HuH-7 (cell line): Measurements from ENCODE around the gene PI3.
A peak's percentile ranks its signal among the peaks of the same experiment; 100 is the strongest.
"Not testable (repeated sequence)": the region's sequence is repeated elsewhere in the genome, so short reads cannot be mapped to it uniquely, and the experiment has no call there.

Experiments used
- DNase-seq: peaks from one replicate; pipeline ENCODE4 v3.0.0; 2011; ENCODE audit warnings: low spot score

The PI3 gene

GRCh38 chr20:45174434-45175364 is at the start of gene PI3:
TSS of gene PI3 (plus strand) at chr20:45174902. CDS start at chr20:45174923, 21 bp downstream.
- peak; percentile 35 for DNase-seq

- no peak for DNase-seq
Measured at GRCh38 chr20:45128099-45128498, 46.6 kb upstream of the PI3 start.

GRCh38 chr20:45136911-45137310 is 37.8 kb upstream of the PI3 start:
- DNase-seq: no peak

GRCh38 chr20:45138561-45139300 is 36.0 kb upstream of the PI3 start:
- DNase-seq: peak; percentile 52

GRCh38 chr20:45139733-45140375 is 34.8 kb upstream of the PI3 start:
- not testable (repeated sequence) for DNase-seq

DNA sequence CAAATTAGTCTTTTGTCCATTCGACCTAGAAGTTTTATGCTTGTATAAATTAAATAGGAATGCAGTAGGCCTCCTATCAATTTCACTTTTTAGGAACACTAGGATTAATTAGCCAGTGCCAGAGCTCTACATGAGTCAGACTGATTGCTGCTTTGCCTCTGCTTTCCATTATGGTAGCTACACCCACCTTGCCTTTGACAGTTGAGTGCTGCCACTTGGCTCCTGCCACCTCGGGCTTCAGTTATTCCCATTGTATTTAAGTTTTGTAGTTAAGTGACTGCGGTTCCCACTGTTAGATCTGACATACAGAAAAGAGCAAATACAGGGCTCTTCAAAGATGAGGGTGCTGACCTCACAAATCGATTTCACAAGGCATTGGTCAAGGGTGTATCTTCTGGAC is 33.9 kb upstream of the PI3 start:
- DNase-seq: no peak

DNA sequence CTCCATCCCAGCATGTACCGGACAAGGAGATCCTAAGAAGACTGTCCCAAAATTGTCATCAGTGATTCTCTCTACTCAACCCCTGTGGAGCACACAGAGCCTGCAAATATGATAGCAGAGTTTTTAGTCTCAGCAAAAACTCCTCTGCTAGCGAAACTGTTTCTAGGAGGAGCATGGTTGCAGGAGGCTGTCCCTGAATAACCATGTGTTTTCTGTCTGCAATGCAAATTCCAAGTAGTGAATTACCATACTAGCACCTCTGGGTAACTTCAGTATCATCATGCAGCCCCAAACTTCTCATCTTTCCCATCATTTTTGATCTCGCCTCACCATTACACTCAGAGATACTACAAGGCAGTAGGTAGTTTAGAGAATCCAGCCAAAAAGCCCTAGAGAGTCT is 25.6 kb upstream of the PI3 start:
- no peak for DNase-seq

GRCh38 chr20:45152405-45152804 is 22.3 kb upstream of the PI3 start:
- DNase-seq: no peak

GRCh38 chr20:45153147-45153546 is 21.6 kb upstream of the PI3 start:
- DNase-seq: no peak

- DNase-seq: no peak
Measured at GRCh38 chr20:45153752-45154151, 20.9 kb upstream of the PI3 start.

- no peak for DNase-seq
Measured at GRCh38 chr20:45154183-45154582, 20.5 kb upstream of the PI3 start.

DNA sequence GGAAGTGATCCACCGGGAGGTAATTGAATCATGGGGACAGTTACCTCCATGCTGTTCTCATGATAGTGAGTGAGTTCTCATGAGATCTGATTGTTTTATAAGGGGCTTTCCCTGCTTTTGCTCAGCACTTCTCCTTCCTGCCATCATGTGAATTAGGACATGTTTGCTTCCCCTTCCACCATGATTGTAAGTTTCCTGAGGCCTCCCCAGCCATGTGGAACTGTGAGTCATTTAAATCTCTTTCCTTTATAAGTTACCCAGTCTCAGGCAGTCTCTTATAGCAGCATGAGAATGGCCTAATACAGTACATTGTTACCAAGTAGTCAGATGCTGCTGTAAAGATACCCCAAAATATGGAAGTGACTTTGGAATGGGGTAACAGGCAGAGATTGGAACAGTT is 19.9 kb upstream of the PI3 start:
- DNase-seq: not testable (repeated sequence)

DNA sequence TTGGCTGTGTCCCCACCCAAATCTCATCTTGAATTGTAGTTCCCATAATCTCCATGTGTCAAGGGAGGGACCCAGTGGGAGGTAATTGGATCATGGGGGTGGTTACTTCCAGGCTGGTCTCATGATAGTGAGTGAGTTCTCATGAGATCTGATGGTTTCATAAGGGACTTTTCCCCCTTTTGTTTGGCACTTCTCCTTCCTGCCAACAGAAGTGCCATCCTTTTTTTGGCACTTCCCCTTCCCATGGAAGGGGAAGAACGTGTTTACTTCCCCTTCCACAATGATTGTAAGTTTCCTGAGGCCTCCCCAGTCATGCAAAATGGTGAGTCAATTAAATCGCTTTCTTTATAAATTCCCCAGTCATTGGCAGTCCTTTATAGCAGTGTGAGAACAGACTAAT is 18.0 kb upstream of the PI3 start:
- DNase-seq: no peak

GRCh38 chr20:45157962-45158361 is 16.7 kb upstream of the PI3 start:
- DNase-seq: no peak

- no peak for DNase-seq
Measured at GRCh38 chr20:45163083-45163803, 11.5 kb upstream of the PI3 start.

DNA sequence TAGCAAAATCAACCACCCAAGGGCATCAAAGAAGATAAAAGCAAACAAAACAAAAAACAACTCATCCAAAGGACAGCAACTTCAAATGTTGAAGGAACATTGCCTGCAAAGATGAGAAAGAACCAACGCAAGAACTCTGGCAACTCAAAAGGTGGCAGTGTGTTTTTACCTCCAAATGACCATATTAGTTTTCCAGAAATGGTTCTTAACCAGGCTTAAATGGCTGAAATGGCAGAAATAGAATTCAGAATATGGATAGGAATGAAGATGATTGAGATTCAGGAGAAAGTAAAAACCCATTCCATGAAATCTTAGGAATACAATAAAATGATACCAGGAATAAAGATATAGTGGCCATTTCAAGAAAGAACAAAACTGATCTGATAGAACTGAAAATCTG is 9.8 kb upstream of the PI3 start:
- no peak for DNase-seq

GRCh38 chr20:45173522-45173921 is 1.2 kb upstream of the PI3 start:
- no peak for DNase-seq

GRCh38 chr20:45176526-45177267 is 2.0 kb downstream of the PI3 start:
- no peak for DNase-seq

GRCh38 chr20:45179166-45179565 is 4.5 kb downstream of the PI3 start:
- no peak for DNase-seq

- DNase-seq: no peak
Measured at GRCh38 chr20:45181639-45182038, 6.9 kb downstream of the PI3 start.

- DNase-seq: no peak
Measured at GRCh38 chr20:45183084-45183483, 8.4 kb downstream of the PI3 start.
